Spleen (tissue), 7 donors: ENCODE results near the gene NME4.
A peak's percentile ranks its signal among the peaks of the same experiment; 100 is the strongest.

Experiments used
- CTCF ChIP-seq, 11 experiments: fragments of 200-600 bp in 7 of 11; fragments of 450-650 bp in 4 of 11; sonication (generic) in 4 of 11; IDR thresholded peaks in 8 of 11; conservative IDR thresholded peaks in 3 of 11; 1 replicate in 7 of 11; 2 replicates in 4 of 11; pipeline versions ENCODE4 v1.4.0 to v1.8.0; 2016 to 2021; ENCODE audit warnings: antibody characterized with exemption in 11 of 11, inconsistent platforms in 4 of 11, mild to moderate bottlenecking in 1 of 11
- POLR2A ChIP-seq, 3 donors: fragments of 450-650 bp; IDR thresholded peaks; one replicate each; pipeline ENCODE4 v1.5.1; 2017; ENCODE audit warnings: antibody characterized with exemption in 3 of 3, mild to moderate bottlenecking in 1 of 3
- POLR2AphosphoS5 ChIP-seq, 3 donors: sonication (generic); formaldehyde crosslinking; IDR thresholded peaks; one replicate each; pipeline ENCODE4 v1.5.1; 2017; ENCODE audit warnings: antibody characterized with exemption in 3 of 3
- donor health status: DM: no; HTN: no; CAD: no; lungs with moderate emphysema.
- donor health status: DM: no; HTN: no; CAD: no.
- donor health status: DM: no; HTN: no; CAD: no.

GRCh38 chr16:397135-397661, at the start of gene NME4:
- TF ChIP-seq CTCF (IDR thresholded peaks at IDR 0.05 in 8 of 11, conservative IDR thresholded peaks at IDR 0.05 in 3 of 11) (no peak), POLR2AphosphoS5 (IDR thresholded peaks at IDR 0.05) (peak in 1 of 3 donors; percentile 43), POLR2A (IDR thresholded peaks at IDR 0.05) (no peak)
